Suprapubic skin (tissue), 4 donors: ENCODE measurements around the gene MET. TPM values are rescaled to one million over a fixed set of nuclear protein-coding genes. Genes with fewer than 3 reads are reported as not detected.
"Not testable (repeated sequence)": the region's sequence is repeated elsewhere in the genome, so short reads cannot be mapped to it uniquely, and the experiment has no call there.

Source experiments
- DNase-seq, 2 donors: peaks; one replicate each; pipeline ENCODE4 v3.0.0-alpha.2; 2019; ENCODE audit warnings: low spot score in 2 of 2
- H3K27ac ChIP-seq: fragments of 200-600 bp; sonication (generic); one replicate; pipeline ENCODE4 v1.5.1; 2019
- H3K27me3 ChIP-seq: fragments of 200-600 bp; sonication (generic); one replicate; pipeline ENCODE4 v1.5.1; 2019
- H3K36me3 ChIP-seq: fragments of 200-600 bp; sonication (generic); one replicate; pipeline ENCODE4 v1.5.1; 2019
- H3K4me1 ChIP-seq: fragments of 200-600 bp; sonication (generic); one replicate; pipeline ENCODE4 v1.5.1; 2019
- H3K4me3 ChIP-seq: fragments of 200-600 bp; sonication (generic); one replicate; pipeline ENCODE4 v1.5.1; 2019; ENCODE audit warnings: mild to moderate bottlenecking
- H3K9me3 ChIP-seq: fragments of 200-600 bp; sonication (generic); one replicate; pipeline ENCODE4 v1.5.1; 2019
- EP300 ChIP-seq: sonication (generic); formaldehyde crosslinking; IDR thresholded peaks from one replicate; pipeline ENCODE4 v1.6.1; 2017; ENCODE audit warnings: antibody characterized with exemption
- POLR2A ChIP-seq, 2 donors: fragments of 450-650 bp; IDR thresholded peaks; one replicate each; pipeline ENCODE4 v1.6.1; 2017; ENCODE audit warnings: antibody characterized with exemption in 2 of 2, mild to moderate bottlenecking in 2 of 2, moderate library complexity in 2 of 2
- POLR2AphosphoS5 ChIP-seq, 3 donors: sonication (generic); formaldehyde crosslinking; IDR thresholded peaks; one replicate each; pipeline ENCODE4 v1.6.1; 2017; ENCODE audit warnings: antibody characterized with exemption in 3 of 3
- WGBS: methylation state at CpG from one replicate; pipeline ENCODE4 v1.1.5; 2018; 5-methylcytosine and 5-hydroxymethylcytosine counted together
- total RNA-seq, 4 donors: library from RNA; depleted of rRNA; stranded (reverse); fragments of >200 nt; gene quantifications; one replicate each; pipeline ENCODE4 v1.1.0, GENCODE V29; 2016
- TF ChIP-seq, protein P1 (sequence below), 2 donors: fragments of 200-600 bp in 1 of 2; fragments of 450-650 bp in 1 of 2; sonication (generic) in 1 of 2; IDR thresholded peaks; one replicate each; pipeline ENCODE4 v1.5.1; 2016 to 2019; ENCODE audit warnings: antibody characterized with exemption in 2 of 2, mild to moderate bottlenecking in 1 of 2, moderate library complexity in 1 of 2

MET gene
- total RNA-seq, 4 donors from 2014 or later = 22.8 to 41.2 (median 32.0) TPM

DNA sequence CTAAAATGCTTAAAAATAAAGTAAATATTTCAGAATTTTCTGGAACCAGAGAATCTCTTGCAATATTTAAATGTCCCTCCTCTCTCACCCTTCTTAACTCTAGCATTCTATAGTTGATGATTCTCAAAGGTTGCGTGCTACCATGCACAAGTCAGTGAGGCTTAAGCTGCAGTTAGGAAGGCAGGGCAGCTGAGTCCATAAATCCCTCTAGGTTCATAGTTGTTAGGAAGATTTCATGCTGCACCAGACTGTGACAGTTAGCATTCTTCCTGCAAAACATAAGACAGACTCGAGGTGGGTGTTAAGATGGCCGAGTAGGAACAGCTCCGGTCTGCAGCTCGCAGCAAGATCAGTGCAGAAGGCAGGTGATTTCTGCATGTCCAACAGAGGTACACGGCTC lies 70.6 kb downstream of the MET start:
- Histone ChIP-seq H3K4me1 (peaks cover 8% of the 10 kb centered on the region), H3K9me3 (no peaks in the 10 kb centered on the region), H3K27ac (no peak overlapping the region), H3K36me3 (peaks cover 4% of the 10 kb centered on the region), H3K4me3 (no peak overlapping the region), H3K27me3 (no peaks in the 10 kb centered on the region)
- DNase-seq = no peak
- 77% methylated on average over 6 of the region's 6 CpGs for WGBS
- TF ChIP-seq, protein P1, sequence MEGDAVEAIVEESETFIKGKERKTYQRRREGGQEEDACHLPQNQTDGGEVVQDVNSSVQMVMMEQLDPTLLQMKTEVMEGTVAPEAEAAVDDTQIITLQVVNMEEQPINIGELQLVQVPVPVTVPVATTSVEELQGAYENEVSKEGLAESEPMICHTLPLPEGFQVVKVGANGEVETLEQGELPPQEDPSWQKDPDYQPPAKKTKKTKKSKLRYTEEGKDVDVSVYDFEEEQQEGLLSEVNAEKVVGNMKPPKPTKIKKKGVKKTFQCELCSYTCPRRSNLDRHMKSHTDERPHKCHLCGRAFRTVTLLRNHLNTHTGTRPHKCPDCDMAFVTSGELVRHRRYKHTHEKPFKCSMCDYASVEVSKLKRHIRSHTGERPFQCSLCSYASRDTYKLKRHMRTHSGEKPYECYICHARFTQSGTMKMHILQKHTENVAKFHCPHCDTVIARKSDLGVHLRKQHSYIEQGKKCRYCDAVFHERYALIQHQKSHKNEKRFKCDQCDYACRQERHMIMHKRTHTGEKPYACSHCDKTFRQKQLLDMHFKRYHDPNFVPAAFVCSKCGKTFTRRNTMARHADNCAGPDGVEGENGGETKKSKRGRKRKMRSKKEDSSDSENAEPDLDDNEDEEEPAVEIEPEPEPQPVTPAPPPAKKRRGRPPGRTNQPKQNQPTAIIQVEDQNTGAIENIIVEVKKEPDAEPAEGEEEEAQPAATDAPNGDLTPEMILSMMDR (IDR thresholded peaks at IDR 0.05) = no peak
- TF ChIP-seq POLR2AphosphoS5 (IDR thresholded peaks at IDR 0.05) (no peak), POLR2A (IDR thresholded peaks at IDR 0.05) (no peak), EP300 (no peak)

DNA sequence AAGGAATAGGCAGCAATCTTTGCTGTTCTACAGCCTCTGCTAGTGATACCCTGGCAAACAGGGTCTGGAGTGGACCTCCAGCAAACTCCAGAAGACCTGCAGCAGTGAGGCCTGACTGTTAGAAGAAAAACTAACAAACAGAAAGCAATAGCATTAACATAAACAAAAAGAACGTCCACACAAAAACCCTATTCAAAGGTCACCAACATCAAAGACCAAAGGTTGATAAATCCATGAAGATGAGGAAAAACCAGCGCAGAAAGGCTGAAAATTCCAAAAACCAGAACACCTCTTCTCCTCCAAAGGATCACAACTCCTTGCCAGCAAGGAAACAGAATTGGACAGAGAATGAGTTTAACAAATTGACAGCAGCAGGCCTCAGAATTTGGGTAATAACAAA lies 71.8 kb downstream of the MET start:
- not testable (repeated sequence) for H3K4me3 ChIP-seq, H3K36me3 ChIP-seq, DNase-seq, H3K4me1 ChIP-seq, H3K27me3 ChIP-seq, H3K9me3 ChIP-seq, H3K27ac ChIP-seq
- WGBS = 86% methylated on average over 2 of the region's 2 CpGs

DNA sequence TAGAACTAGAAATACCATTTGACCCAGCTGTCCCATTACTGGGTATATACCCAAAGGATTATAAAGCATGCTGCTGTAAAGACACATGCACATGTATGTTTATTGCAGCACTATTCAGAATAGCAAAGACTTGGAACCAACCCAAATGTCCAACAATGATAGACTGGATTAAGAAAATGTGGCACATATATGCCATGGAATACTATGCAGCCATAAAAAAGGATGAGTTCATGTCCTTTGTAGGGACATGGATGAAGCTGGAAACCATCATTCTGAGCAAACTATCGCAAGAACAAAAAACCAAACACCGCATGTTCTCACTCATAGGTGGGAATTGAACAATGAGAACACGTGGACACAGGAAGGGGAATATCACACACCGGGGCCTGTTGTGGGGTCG lies 74.4 kb downstream of the MET start:
- 90% methylated on average over 5 of the region's 5 CpGs for WGBS

DNA sequence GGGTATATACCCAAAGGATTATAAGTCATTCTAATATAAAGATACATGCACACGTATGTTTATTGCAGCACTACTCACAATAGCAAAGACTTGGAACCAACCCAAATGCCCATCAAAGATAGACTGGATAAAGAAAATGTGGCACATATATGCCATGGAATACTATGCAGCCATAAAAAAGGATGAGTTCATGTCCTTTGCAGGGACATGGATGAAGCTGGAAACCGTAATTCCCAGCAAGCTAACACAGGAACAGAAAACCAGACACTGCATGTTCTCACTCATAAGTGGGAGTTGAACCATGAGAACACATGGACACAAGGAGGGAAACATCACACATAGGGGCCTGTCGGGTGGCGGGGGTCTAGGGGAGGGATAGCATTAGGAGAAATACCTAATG lies 79.1 kb downstream of the MET start:
- H3K4me3 ChIP-seq, H3K27ac ChIP-seq, H3K4me1 ChIP-seq, H3K27me3 ChIP-seq, DNase-seq, H3K36me3 ChIP-seq, H3K9me3 ChIP-seq: not testable (repeated sequence)
- WGBS = 96% methylated on average over 4 of the region's 4 CpGs

More for the DNA sequence above, 74.4 kb downstream of the MET start:
- H3K9me3 ChIP-seq, H3K4me3 ChIP-seq, H3K36me3 ChIP-seq, H3K4me1 ChIP-seq, H3K27ac ChIP-seq, H3K27me3 ChIP-seq, DNase-seq: not testable (repeated sequence)

DNA sequence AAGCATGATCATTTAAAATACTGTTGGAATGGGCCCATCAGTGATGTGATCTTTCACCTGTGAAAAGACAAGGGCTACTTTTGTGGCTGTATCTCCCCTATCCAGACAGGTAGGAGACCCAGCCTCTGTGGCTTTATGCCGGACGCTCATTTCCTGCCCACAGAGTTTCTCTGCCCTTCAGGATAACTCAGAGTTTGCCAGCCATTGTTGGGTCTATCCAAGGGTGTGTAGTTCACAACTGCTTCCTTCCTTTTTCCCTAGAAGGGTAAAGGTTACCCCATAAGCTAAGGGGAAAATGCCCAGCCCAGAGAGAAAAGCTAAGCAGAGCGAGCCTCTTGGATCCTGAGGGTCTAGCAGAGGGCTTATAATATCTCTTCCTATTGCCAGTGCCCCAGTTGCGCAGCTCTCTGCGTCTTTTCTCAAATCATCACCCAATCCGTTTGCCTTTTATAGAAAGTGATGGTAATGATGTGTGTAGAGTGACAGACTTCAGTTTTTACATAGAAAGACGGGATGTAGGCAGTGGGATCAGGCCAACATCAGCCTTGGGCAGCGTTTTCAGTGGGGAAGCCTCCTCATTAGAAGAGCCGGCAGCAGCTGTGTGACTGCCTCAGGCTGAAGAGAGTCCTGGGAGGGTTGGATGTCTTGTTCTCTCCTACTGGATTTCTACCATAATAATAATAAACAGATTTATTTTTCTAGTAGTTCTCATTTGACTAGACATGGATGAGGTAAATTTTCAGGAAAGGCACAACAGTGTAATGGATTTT lies 80.5 kb downstream of the MET start:
- no peaks in the 10 kb centered on the region for H3K4me1 ChIP-seq
- H3K27ac ChIP-seq = no peak overlapping the region
- H3K36me3 ChIP-seq = no peaks in the 10 kb centered on the region
- TF ChIP-seq POLR2A (IDR thresholded peaks at IDR 0.05) (no peak), POLR2AphosphoS5 (IDR thresholded peaks at IDR 0.05) (no peak), EP300 (no peak)
- TF ChIP-seq, protein P1 (IDR thresholded peaks at IDR 0.05) = no peak
- no peak overlapping the region for H3K4me3 ChIP-seq
- peaks cover 5% of the 10 kb centered on the region for H3K9me3 ChIP-seq
- WGBS = 59% methylated on average over 9 of the region's 9 CpGs
- no peak for DNase-seq
- no peaks in the 10 kb centered on the region for H3K27me3 ChIP-seq

DNA sequence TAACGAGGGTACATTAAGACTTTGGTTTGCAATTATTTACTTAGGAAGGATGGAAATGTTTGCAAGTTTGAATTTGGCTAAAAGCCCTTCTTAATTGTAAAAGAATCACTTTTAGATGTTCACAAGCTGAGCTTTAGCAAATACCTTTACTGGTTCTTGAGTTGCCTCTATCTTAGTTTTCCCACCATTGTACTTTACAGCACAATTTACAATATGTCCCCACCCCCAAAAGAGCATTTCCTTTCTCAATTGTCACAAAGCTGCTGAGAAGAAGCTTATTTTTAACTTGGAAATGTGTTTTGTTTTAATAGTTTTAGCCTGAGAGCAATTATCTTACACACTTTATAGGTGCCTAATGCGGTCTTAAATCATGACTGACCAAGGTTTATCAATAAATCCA lies 81.1 kb downstream of the MET start:
- no peaks in the 10 kb centered on the region for H3K27me3 ChIP-seq
- no peaks in the 10 kb centered on the region for H3K4me1 ChIP-seq
- no peak overlapping the region for H3K4me3 ChIP-seq
- WGBS = 79% methylated on average over 2 of the region's 2 CpGs
- H3K36me3 ChIP-seq = no peaks in the 10 kb centered on the region
- H3K9me3 ChIP-seq = peaks cover under 1% of the 10 kb centered on the region
- no peak overlapping the region for H3K27ac ChIP-seq
- DNase-seq = no peak
- TF ChIP-seq, protein P1 (IDR thresholded peaks at IDR 0.05) = no peak
- TF ChIP-seq EP300 (no peak), POLR2AphosphoS5 (IDR thresholded peaks at IDR 0.05) (no peak), POLR2A (IDR thresholded peaks at IDR 0.05) (no peak)

DNA sequence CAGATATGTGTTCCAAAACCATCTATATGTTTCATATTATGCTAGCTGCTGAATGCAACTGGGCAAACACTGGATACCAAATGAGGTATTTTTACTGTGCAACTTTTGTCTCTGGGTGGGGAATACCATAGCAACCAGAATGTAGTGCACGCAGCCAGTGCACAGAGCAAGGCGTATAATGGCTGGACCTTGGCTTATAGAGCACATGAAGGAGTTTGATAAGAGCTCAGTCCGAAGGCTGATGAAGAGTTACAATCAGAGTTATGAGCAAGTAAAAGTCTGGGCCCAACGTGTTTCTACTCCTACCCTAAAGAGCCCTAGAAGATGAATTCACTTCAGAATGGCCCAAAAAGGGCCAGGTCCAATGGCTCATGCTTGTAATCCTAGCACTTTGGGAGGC lies 82.2 kb downstream of the MET start:
- no peak for DNase-seq
- Histone ChIP-seq H3K36me3 (no peaks in the 10 kb centered on the region), H3K27me3 (no peaks in the 10 kb centered on the region), H3K9me3 (no peaks in the 10 kb centered on the region), H3K4me3 (no peak overlapping the region), H3K4me1 (no peaks in the 10 kb centered on the region), H3K27ac (no peak overlapping the region)
- WGBS = 99% methylated on average over 4 of the region's 4 CpGs
- TF ChIP-seq POLR2A (IDR thresholded peaks at IDR 0.05) (no peak), EP300 (no peak), POLR2AphosphoS5 (IDR thresholded peaks at IDR 0.05) (no peak)
- TF ChIP-seq, protein P1 (IDR thresholded peaks at IDR 0.05) = no peak
